Limb (tissue), 2 donors: ENCODE data around the gene FRRS1L.
"Not testable (repeated sequence)": the region's sequence is repeated elsewhere in the genome, so short reads cannot be mapped to it uniquely, and the experiment has no call there.

ENCODE experiments used
- DNase-seq, 2 donors: peaks; one replicate each; pipeline ENCODE4 v3.0.0-alpha.2; 2016; ENCODE audit errors: extremely low spot score in 2 of 2

The FRRS1L gene

DNA sequence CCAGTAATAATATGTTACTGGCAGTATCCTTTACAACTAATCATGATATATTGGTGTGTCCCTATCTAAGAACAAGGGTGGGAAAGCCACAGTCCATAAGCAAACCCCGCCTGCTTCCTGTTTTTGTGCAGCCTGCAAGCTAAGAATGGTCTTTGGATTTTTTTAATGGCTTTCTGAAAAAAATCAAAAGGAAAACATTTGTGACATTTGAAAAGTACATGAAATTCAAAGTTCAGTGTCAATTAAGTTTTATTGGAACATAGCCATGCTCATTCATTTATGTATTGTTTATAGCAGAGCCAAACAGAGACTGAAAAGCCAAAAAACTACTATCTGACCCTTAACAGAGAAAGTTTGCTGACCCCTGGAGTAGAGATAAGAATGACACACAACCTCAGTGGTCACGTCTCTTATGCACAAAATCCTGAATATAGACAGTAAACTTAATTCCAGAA lies 34.5 kb downstream of the FRRS1L start:
- no peak for DNase-seq

DNA sequence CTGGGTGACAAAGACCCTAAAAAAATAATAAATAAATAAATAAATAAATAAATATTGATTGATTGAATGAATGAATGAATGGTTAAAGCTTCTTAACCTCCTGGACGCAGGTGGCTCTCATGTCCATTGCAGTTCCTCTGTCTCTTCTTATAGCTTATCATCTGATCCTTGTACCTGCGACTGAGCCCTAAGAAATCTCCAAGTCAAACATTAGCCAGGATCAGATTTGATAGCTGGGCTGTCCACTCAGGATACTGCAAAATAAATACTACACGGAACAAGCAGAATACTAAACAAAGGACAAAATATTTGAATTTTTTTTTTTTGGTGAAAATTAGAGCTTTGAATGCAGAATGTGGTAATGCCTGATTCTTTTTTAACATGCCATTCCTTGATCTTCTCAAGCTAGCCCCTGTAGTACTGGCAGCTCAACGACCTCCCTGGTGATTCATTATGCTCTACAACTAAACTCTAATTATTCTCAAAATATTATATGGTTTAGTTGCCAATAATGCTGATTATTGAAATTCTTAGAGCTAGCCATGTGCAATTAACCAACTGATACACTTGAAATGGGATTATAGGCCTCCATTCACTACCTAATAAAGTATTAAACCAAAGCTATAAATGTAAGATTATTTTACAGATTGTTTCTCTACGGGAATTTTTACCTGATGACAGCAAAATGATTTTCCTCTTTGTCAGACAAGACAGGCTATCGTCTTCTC lies 37.4 kb downstream of the FRRS1L start:
- DNase-seq = no peak

GRCh38 chr9:109126671-109127070 lies 40.4 kb downstream of the FRRS1L start:
- DNase-seq = not testable (repeated sequence)

DNA sequence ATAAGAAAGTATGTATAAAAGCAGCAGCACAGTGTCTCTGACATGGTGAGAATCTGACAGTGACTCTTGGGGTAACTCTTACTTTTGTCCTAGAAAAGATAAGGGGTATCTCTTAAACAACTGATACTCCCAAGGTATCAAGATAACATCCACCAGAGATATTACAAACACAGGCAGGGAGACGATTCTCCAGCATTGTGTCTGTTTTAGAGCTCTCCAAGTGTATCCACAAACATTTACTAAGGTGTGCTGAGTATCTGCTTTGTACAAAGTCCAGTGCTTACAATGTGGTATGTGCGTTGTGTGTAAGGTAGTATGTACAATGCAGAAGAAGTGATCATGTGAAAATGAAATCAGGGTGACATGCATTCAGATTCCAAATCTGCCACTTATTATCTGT lies 42.9 kb downstream of the FRRS1L start:
- DNase-seq = no peak

DNA sequence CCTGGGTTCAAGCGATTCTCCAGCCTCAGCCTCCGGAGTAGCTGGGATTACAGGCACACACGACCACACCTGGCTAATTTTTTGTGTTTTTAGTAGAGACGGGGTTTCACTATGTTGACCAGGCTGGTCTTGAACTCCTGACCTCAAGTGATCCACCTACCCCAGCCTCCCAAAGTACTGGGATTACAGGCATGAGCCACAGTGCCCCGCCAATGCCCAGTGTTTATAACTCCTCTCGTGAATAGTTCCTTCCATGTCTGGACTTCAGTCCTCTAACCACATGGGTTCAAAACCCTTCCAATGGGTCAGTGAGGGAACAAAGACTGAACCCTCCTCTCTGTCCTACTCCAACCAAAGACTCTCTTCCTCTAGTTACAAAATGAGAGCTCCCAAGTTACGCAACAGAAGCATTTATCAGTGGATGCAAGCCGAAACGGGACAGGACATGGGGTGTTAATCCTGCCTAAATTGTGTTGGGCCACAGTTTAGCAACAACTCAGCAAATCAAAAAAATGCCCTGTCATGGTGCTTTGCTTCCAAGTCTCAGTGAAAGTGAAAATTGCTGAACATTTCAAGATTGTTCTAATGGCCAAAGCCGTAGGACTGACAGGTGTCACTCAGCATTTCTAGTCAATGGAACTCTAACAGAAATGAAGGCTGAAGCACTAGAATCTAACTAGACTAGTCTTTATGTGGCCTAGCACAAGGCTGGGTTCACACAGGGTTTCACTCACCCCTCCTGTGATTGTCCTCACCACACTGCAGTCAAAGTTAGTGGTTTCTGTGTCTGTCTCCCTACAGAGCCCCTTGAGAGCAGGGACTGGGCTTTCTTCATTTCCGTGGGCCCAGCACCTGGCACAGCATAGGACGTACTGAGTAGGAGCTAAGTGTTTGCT lies 44.1 kb downstream of the FRRS1L start:
- DNase-seq = no peak

DNA sequence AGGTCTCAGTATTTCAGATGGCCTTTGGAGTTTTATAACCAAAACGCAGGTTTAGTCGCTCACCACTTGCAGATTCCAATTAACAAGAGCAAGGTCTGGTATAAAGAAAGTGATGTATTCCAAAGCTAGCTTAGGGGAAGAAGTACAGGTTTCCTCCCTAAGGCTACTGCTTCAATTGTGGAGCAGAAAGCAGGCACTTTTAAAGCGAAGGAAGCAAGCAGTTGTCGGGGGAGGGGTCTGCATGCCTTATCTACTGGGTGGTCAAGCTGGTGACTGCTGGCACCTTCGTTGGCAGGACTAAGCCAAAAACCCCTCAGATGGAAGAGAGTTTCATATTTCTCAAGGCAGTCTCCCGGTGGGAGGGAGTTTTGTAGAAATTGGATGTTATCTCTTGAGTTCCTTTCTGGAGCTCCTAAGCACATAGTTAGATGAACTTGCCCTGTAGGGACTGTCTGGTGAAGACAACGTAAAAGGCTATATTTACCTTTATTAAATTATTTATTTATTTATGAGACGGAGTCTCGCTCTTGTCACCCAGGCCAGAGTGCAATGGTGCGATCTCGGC lies 45.7 kb downstream of the FRRS1L start:
- no peak for DNase-seq

DNA sequence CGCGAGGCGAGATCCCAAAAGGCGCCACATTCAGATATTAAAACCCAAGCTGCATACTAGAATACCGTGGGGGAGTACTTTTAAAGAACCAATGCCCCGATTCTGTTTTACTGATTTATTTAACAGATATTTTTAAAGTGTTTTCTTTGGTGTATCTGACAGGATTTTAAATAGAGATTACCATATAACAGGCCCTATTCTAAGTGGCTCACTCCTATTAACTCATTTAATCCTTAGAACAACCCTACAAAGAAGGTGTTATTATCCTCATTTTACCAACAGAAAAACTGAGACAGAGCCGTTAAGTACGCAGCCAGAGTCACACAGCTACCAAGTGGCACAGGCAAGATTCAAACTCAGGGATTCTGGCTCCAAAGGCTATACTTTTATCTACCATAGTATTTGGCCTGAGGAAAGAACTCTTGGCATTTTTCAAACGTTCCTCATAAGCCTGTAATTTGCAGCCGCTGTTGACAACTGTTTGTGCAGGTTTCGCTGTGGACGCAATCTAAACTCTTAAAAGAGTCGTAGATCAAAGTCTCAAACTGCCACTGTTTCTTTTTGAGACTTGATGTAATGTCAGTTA lies 46.8 kb downstream of the FRRS1L start:
- no peak for DNase-seq

GRCh38 chr9:109119439-109120203 lies 47.4 kb downstream of the FRRS1L start, which contains the start of gene TMEM245:
Gene TMEM245, minus strand, starts transcription at chr9:109119947. Its CDS starts 34 bp downstream, at chr9:109119913.
- DNase-seq = peak; percentile 96 to 97

DNA sequence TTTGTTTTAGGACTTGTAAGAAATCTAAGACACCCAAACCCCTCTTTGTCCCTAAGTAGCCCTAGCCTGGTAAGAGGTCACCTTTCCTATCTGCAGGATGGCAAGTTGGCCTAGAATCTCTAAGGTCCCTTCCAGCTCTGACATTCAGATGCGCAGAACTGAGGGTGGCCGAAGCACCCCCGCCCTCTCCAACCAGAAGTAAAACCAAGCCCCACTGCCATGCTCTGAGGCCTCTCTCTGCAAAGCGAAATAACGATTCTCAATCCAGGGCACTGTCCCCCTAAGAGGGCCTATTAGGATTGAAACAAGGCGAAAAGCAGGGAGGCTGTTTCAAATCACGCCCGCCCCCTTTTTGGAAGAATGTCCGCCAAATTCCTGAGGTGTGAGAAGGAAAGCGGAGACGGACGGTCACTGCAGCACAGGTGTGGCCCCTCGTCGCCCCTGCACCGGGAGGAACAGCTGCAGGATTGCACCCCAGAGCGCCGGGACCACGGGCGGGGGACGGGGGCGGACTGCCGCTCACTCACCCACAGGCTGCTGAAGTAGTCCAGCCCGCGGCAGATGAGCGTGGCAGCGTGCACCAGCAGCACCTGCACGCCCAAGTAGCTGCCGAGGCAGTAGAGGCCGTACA lies 48.1 kb downstream of the FRRS1L start:
- DNase-seq = no peak

- no peak for DNase-seq
Measured at GRCh38 chr9:109117856-109118807, 48.9 kb downstream of the FRRS1L start.

GRCh38 chr9:109115931-109116526 lies 51.0 kb downstream of the FRRS1L start:
- DNase-seq = peak in 1 of 2 donors; percentile 39

- no peak for DNase-seq
Measured at GRCh38 chr9:109114670-109115069, 52.4 kb downstream of the FRRS1L start.

- DNase-seq = no peak
Measured at GRCh38 chr9:109113892-109114609, 53.0 kb downstream of the FRRS1L start.

DNA sequence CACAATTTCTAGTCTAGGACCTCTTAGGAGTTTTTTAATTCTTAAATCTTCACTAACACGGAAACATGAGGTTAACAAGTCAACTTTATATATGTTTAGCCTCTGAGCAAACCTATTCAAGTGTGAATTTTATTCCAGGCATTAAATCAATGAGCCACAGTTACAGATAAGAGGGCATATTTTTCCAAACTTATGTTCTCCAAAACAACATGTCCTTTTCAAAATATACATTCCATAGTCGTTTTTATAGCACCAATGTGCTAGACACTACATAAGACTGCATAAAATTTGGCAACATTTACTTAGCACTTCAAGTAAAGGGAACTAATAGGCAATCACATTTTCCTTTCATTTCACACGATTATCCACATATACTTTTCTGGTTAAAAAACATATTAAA lies 53.8 kb downstream of the FRRS1L start:
- no peak for DNase-seq

DNA sequence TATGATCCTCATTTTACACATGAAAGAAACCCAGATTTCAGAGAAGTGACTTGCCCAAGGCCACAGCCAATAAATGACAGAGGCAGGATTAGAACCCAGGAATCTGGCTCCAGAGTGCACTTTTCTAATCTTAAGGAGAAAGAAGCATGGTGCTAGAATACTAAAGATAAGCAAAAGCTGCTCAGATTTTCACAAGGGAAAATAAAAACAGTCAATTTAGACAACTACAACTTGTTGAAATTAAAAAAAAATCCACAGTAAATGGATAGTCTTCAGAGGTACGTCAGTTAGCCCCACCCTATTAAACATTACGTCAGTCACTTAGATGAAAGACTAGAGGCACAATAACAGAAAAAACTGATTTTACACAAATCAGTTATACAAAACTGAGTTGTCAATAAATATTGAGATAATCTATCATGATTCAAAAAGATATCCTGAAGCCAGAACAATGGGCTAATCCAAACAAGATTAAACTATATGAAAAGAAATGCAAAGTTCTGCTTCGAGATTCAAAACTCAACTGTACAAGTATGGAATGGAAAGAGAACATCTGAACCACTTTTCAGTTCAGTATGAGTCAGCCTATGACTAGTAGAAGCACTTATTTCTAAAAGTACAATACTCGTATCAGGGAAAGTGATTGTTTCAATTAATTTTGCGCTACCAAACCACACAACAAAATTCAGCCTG lies 56.6 kb downstream of the FRRS1L start:
- DNase-seq = no peak

DNA sequence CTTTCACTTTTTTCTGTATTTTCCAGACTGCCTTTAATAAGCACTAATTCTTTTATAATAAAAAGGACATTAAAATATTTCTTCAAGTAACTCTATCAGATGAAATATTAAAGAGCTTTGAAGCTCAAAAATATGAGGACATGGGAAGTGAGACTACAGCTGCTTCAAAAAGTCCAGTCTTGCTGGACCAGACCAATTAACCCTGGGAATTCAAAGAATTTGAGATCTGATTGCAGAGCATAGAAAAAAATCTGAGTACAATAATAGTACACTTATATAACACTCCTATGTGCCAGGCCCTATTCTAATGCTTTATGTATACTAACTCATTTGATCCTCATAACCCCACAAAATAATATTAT lies 57.1 kb downstream of the FRRS1L start:
- no peak for DNase-seq

DNA sequence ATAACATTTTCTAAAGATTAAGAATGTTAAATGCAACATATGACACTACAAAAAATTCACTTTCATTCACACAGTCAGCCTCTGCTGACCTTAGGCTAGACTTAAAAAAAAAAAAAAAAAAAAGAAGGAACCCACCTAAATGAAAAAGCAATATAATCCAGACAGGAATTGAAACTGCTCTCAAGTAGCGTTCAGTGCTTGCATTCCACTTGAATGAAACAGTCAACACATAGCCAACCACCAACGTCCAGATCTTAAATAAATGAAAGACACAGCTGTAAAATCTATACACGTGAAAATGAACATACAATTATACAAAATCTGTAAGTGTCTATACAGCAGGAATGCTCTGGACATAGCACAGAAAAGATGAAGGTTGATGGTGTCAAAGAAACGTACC lies 58.7 kb downstream of the FRRS1L start:
- DNase-seq = no peak
